K562 (cell line): Measurements from ENCODE around the gene GUCY1A2. TPM values are rescaled to one million over a fixed set of nuclear protein-coding genes. Genes with fewer than 3 reads are reported as not detected.

ENCODE experiments used
- ATAC-seq: fragments of 200-7000 bp; cut with Tn5 transposase; 3 replicates; pipeline ENCODE4 v1.9.1; 2020; ENCODE audit warnings: moderate library complexity
- BruUV-seq: library from RNA; stranded (reverse); fragments of 400-500 nt; replicated peaks from 2 replicates; lab custom pipeline; 2021; lab: Mats Ljungman, UMichigan
- CTCF ChIA-PET: fragments of 300-600 bp; formaldehyde crosslinking; extraction: SDS; loops from one replicate; lab custom pipeline; 2021; ENCODE audit warnings: low intra/inter-chr PET ratio; lab: Yijun Ruan, JAX
- POLR2A ChIA-PET: fragments of 300-600, 350-650 bp; sonication (Branson Sonifier 250); formaldehyde crosslinking; extraction: SDS; loops from one replicate; lab custom pipeline; 2021; ENCODE audit warnings: antibody characterized with exemption, inconsistent platforms; lab: Yijun Ruan, JAX
- DNase-seq, 4 experiments: peaks; one replicate each; pipeline versions ENCODE4 v3.0.0 to v3.0.0-alpha.2; 2011 to 2018; ENCODE audit warnings: low spot score in 3 of 4, mixed read lengths in 3 of 4; ENCODE audit errors: extremely low read depth in 1 of 4
- FAIRE-seq: peaks from 2 replicates; lab custom pipeline; 2011; peaks lifted over from hg19 to GRCh38; lab: Jason Lieb, UNC
- H2AFZ ChIP-seq: 2 replicates; pipeline ENCODE4 v1.6.0; 2011; ENCODE audit warnings: low read depth, low read length, control low read depth, inconsistent platforms
- H3K27ac ChIP-seq: fragments of 200-600 bp; 3 replicates; pipeline ENCODE4 v1.8.0; 2011; ENCODE audit warnings: low read depth, mild to moderate bottlenecking, control low read depth, inconsistent platforms, low read length, moderate library complexity, mixed read lengths; ENCODE audit errors: extremely low read depth
- H3K27me3 ChIP-seq, 2 experiments: fragments of 300-600 bp in 1 of 2; 2 replicates in 1 of 2; 3 replicates in 1 of 2; pipeline versions ENCODE4 v1.6.0 to v1.8.0; 2011; ENCODE audit warnings: inconsistent platforms in 2 of 2, low read length in 2 of 2, mild to moderate bottlenecking in 1 of 2, mixed read lengths in 1 of 2, moderate library complexity in 1 of 2; ENCODE audit not compliant: control insufficient read depth in 2 of 2, insufficient read depth in 2 of 2
- H3K36me3 ChIP-seq: fragments of 300-600 bp; 3 replicates; pipeline ENCODE4 v1.8.0; 2011; ENCODE audit warnings: mild to moderate bottlenecking, low read length, inconsistent platforms; ENCODE audit not compliant: control insufficient read depth, insufficient read depth
- H3K4me1 ChIP-seq, 2 experiments: fragments of 200-600 bp in 1 of 2; replicated peaks in 1 of 2; 2 replicates in 1 of 2; 3 replicates in 1 of 2; pipeline versions ENCODE4 v1.5.1 to v1.8.0; 2011; ENCODE audit warnings: inconsistent platforms in 2 of 2, low read length in 2 of 2, mild to moderate bottlenecking in 1 of 2, mixed read lengths in 1 of 2, moderate library complexity in 1 of 2; ENCODE audit not compliant: control insufficient read depth in 2 of 2, insufficient read depth in 2 of 2
- H3K4me2 ChIP-seq: 2 replicates; pipeline ENCODE4 v1.6.1; 2011; ENCODE audit warnings: low read length, control low read depth, inconsistent platforms, mixed read lengths; ENCODE audit not compliant: insufficient read depth
- H3K4me3 ChIP-seq: fragments of 200-600 bp; sonication (generic), shearing (Covaris generic); 2 replicates; pipeline ENCODE4 v1.5.1; 2016; ENCODE audit warnings: control low read depth, inconsistent platforms
- H3K79me2 ChIP-seq: fragments of 200-600 bp; 3 replicates; pipeline ENCODE4 v1.8.0; 2011; ENCODE audit warnings: low read length, inconsistent platforms; ENCODE audit not compliant: control insufficient read depth, insufficient read depth
- H3K9ac ChIP-seq, 2 experiments: 2 replicates each; pipeline versions ENCODE4 v1.6.0 to v1.6.1; 2011; ENCODE audit warnings: low read depth in 2 of 2, low read length in 2 of 2, control low read depth in 1 of 2, inconsistent platforms in 1 of 2, mild to moderate bottlenecking in 1 of 2, mixed read lengths in 1 of 2; ENCODE audit not compliant: insufficient read depth in 1 of 2
- H3K9me1 ChIP-seq: one replicate; pipeline ENCODE4 v1.6.0; 2011; ENCODE audit warnings: inconsistent platforms, mild to moderate bottlenecking, low read length, moderate library complexity; ENCODE audit not compliant: control insufficient read depth, insufficient read depth
- H3K9me3 ChIP-seq: replicated peaks from 2 replicates; pipeline ENCODE4 v1.5.1; 2011; ENCODE audit warnings: low read depth, low read length, inconsistent platforms; ENCODE audit not compliant: control insufficient read depth, insufficient read depth
- H4K20me1 ChIP-seq: replicated peaks from 2 replicates; pipeline ENCODE4 v1.6.1; 2011; ENCODE audit warnings: low read length, inconsistent platforms, mixed read lengths; ENCODE audit not compliant: control insufficient read depth, insufficient read depth
- ADNP ChIP-seq: fragments of 200-800 bp; sonication (Bioruptor generic); IDR thresholded peaks from 2 replicates; pipeline ENCODE4 v1.6.1; 2016; ENCODE audit warnings: missing genetic modification characterization, missing compliant biosample characterization
- CBX1 ChIP-seq: sonication (generic); IDR thresholded peaks from 2 replicates; pipeline ENCODE4 v1.6.1; 2016; ENCODE audit warnings: antibody characterized with exemption, low read depth, mild to moderate bottlenecking
- CSDE1 ChIP-seq, 2 experiments: fragments of 450-650 bp; IDR thresholded peaks; 2 replicates each; pipeline ENCODE4 v1.6.1; 2016; ENCODE audit warnings: mild to moderate bottlenecking in 1 of 2
- ESRRB ChIP-seq: fragments of 250-450 bp; sonication (Bioruptor Pico); IDR thresholded peaks from 2 replicates; pipeline ENCODE4 v1.5.0; 2020; ENCODE audit warnings: mild to moderate bottlenecking, moderate library complexity, borderline replicate concordance
- JUNB ChIP-seq: fragments of 450-650 bp; formaldehyde crosslinking; conservative IDR thresholded peaks from 2 replicates; pipeline ENCODE4 v1.4.0; 2020; ENCODE audit warnings: mild to moderate bottlenecking
- POLR2G ChIP-seq: fragments of 200-400 bp; formaldehyde crosslinking; IDR thresholded peaks from 2 replicates; pipeline ENCODE4 v1.6.1; 2017; ENCODE audit warnings: low read depth, mild to moderate bottlenecking, antibody characterized with exemption, low read length, moderate library complexity
- SETDB1 ChIP-seq: IDR thresholded peaks from one replicate; pipeline ENCODE4 v1.6.1; 2012; ENCODE audit warnings: low read length, control low read depth, inconsistent platforms
- SMAD3 ChIP-seq: fragments of 450-650 bp; formaldehyde crosslinking; conservative IDR thresholded peaks from 2 replicates; pipeline ENCODE4 v1.4.0; 2020; ENCODE audit warnings: mild to moderate bottlenecking
- SUPT5H ChIP-seq: fragments of 450-650 bp; IDR thresholded peaks from 2 replicates; pipeline ENCODE4 v1.6.1; 2016
- TFAM ChIP-seq: fragments of 250-450 bp; sonication (Bioruptor Pico); conservative IDR thresholded peaks from 2 replicates; pipeline ENCODE4 v1.5.0; 2021; ENCODE audit warnings: mild to moderate bottlenecking, moderate library complexity
- WHSC1 ChIP-seq: IDR thresholded peaks from one replicate; pipeline ENCODE4 v1.6.1; 2012; ENCODE audit warnings: low read length, control low read depth, inconsistent platforms
- ZKSCAN3 ChIP-seq: fragments of 250-450 bp; sonication (Bioruptor Pico); IDR thresholded peaks from 2 replicates; pipeline ENCODE4 v1.4.0; 2020
- ZNF146 ChIP-seq: IDR thresholded peaks from one replicate; pipeline ENCODE4 v1.6.1; 2018; ENCODE audit warnings: missing compliant biosample characterization; ENCODE audit not compliant: unreplicated experiment
- ZNF174 ChIP-seq: fragments of 250-450 bp; sonication (Bioruptor Pico); IDR thresholded peaks from 2 replicates; pipeline ENCODE4 v1.4.0; 2020; ENCODE audit warnings: mild to moderate bottlenecking
- ZNF57 ChIP-seq: fragments of 450-650 bp; formaldehyde crosslinking; IDR thresholded peaks from 2 replicates; pipeline ENCODE4 v1.4.0; 2020; ENCODE audit warnings: mild to moderate bottlenecking, moderate library complexity
- WGBS: fragments of 100-300 bp; shearing (Covaris generic); methylation state at CpG from one replicate; pipeline ENCODE4 v1.1.6; 2016; ENCODE audit warnings: low coverage, mixed read lengths; ENCODE audit not compliant: insufficient coverage; ENCODE audit errors: missing lambda C conversion rate; 5-methylcytosine and 5-hydroxymethylcytosine counted together
- in situ Hi-C: fragments of 300-500 bp; cut with MboI; formaldehyde crosslinking; loops from 4 replicates; pipeline ENCODE4 v1.15.0; 2018; ENCODE audit warnings: inconsistent platforms, mixed read lengths
- intact Hi-C: fragments of 100-400 bp; cut with micrococcal nuclease; formaldehyde crosslinking; loops from 2 replicates; pipeline ENCODE4 v1.14.2; 2022
- polyA plus RNA-seq, 8 experiments: library from polyadenylated mRNA; depleted of rRNA in 4 of 8; stranded (reverse) in 5 of 8; unstranded in 3 of 8; fragments of >200 nt; fragmentation: Nextera tagmentation in 2 of 8; fragmentation: Illumina TruSeq in 1 of 8; extraction: Ambion mirVana in 2 of 8; extraction: Trizol in 1 of 8; gene quantifications; 2 replicates each; pipeline versions ENCODE4 v1.2.1 to v1.2.3, GENCODE V29; 2011 to 2014; ENCODE audit warnings: inconsistent platforms in 1 of 8, missing spikeins in 1 of 8
- total RNA-seq, 7 experiments: library from RNA; depleted of rRNA in 6 of 7; stranded (reverse); fragments of >200 nt in 6 of 7; fragmentation: Illumina TruSeq in 2 of 7; extraction: Trizol in 2 of 7; gene quantifications; 2 replicates each; pipeline versions ENCODE4 v1.2.1 to v1.2.3, GENCODE V29; 2011 to 2021; ENCODE audit warnings: low replicate concordance in 1 of 7
- TF ChIP-seq, protein P1 (sequence below): fragments of 450-650 bp; IDR thresholded peaks from 2 replicates; pipeline ENCODE4 v1.6.1; 2016; ENCODE audit warnings: antibody characterized with exemption

Gene GUCY1A2
- total and polyA plus RNA-seq, 9 of the 15 experiments (the other 6 are each of a cell fraction or from before 2014, with no cell fraction given), result under 0.01 to 0.04 TPM; not detected in 7

DNA sequence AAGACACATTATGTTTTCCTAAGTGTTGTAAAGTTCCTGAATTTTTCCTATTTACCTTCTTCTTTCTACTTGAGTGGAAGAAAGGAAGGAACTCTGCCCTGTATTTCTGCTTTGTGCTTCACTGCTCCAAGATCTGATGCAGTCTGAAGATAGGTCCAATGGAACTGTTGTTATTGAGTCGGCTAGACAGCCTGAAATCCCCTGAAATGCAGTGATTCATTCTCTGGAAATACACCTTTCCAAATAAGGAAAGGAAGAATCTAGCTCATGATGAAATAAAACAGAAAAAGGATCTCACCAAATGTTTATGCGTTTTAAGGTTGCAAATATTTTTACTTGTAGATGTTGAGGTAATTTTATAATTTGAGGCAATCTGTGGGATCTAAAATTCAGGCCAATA is 322.8 kb downstream of the GUCY1A2 start:
- in situ Hi-C loops, result no loop called here
- Histone ChIP-seq H4K20me1 (no peaks in the 10 kb centered on the region), H3K36me3 (no peaks in the 10 kb centered on the region), H3K79me2 (no peaks in the 10 kb centered on the region), H3K9me3 (no peaks in the 10 kb centered on the region), H3K27me3 (no peaks in the 10 kb centered on the region), H2AFZ (no peak overlapping the region), H3K4me2 (no peak overlapping the region), H3K4me1 (no peaks in the 10 kb centered on the region), H3K9ac (no peak overlapping the region), H3K9me1 (no peaks in the 10 kb centered on the region), H3K27ac (no peak overlapping the region), H3K4me3 (no peak overlapping the region)
- TF ChIP-seq WHSC1, result no peak
- TF ChIP-seq TFAM (CRISPR knock-in tag), result no peak
- no peak for TF ChIP-seq ZNF57
- TF ChIP-seq SMAD3 (CRISPR knock-in tag), result no peak
- no peak for TF ChIP-seq ADNP
- TF ChIP-seq, protein P1, sequence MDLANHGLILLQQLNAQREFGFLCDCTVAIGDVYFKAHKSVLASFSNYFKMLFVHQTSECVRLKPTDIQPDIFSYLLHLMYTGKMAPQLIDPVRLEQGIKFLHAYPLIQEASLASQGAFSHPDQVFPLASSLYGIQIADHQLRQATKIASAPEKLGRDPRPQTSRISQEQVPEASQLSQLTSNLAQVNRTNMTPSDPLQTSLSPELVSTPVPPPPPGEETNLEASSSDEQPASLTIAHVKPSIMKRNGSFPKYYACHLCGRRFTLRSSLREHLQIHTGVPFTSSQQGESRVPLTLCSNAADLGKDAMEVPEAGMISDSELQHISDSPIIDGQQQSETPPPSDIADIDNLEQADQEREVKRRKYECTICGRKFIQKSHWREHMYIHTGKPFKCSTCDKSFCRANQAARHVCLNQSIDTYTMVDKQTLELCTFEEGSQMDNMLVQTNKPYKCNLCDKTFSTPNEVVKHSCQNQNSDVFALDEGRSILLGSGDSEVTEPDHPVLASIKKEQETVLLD, result no peak
- TF ChIP-seq ZKSCAN3 (CRISPR knock-in tag), result no peak
- TF ChIP-seq CSDE1 (IDR thresholded peaks at IDR 0.05), result no peak
- no peak for TF ChIP-seq SUPT5H
- TF ChIP-seq SETDB1, result no peak
- no peak for TF ChIP-seq POLR2G
- TF ChIP-seq JUNB (CRISPR knock-in tag), result no peak
- no peak for TF ChIP-seq ZNF146
- TF ChIP-seq CBX1, result no peak
- TF ChIP-seq ESRRB, result no peak
- TF ChIP-seq ZNF174 (CRISPR knock-in tag), result no peak
- intact Hi-C loops, result no loop called here
- 0% methylated on average over 2 of the region's 2 CpGs for WGBS
- no peak for DNase-seq
- POLR2A ChIA-PET, result no interaction called here
- no peak for ATAC-seq
- no TSS peak for BruUV-seq
- no peak for FAIRE-seq
- CTCF ChIA-PET, result no interaction called here
